NCI-H526 treated with DMSO at 0.1 percent for 48 hours (cell line): Measurements from ENCODE around the gene SLC24A4.

Experiments used
- DNase-seq: peaks from one replicate; lab custom pipeline; 2025; lab: John Stamatoyannopoulos, UW

The SLC24A4 gene

GRCh38 chr14:92323011-92323915 lies at the start of gene SLC24A4:
Gene SLC24A4 (plus strand): TSS chr14:92323165. CDS start chr14:92323831, 666 bp downstream.
- DNase-seq: no peak

GRCh38 chr14:92273166-92273565 lies 49.8 kb upstream of the SLC24A4 start:
- no peak for DNase-seq

- no peak for DNase-seq
Observed at GRCh38 chr14:92274055-92274454, 48.9 kb upstream of the SLC24A4 start.

GRCh38 chr14:92276074-92276473 lies 46.9 kb upstream of the SLC24A4 start:
- DNase-seq: no peak

- no peak for DNase-seq
Observed at GRCh38 chr14:92277031-92277430, 45.9 kb upstream of the SLC24A4 start.

GRCh38 chr14:92280554-92281262 lies 42.3 kb upstream of the SLC24A4 start:
- DNase-seq: no peak

- no peak for DNase-seq
Observed at GRCh38 chr14:92282669-92283068, 40.3 kb upstream of the SLC24A4 start.

- no peak for DNase-seq
Observed at GRCh38 chr14:92285311-92285710, 37.7 kb upstream of the SLC24A4 start.

GRCh38 chr14:92287987-92288386 lies 35.0 kb upstream of the SLC24A4 start:
- no peak for DNase-seq

GRCh38 chr14:92288994-92289660 lies 33.8 kb upstream of the SLC24A4 start:
- no peak for DNase-seq

- DNase-seq: no peak
Observed at GRCh38 chr14:92292673-92293072, 30.3 kb upstream of the SLC24A4 start.

GRCh38 chr14:92294506-92294905 lies 28.5 kb upstream of the SLC24A4 start:
- DNase-seq: no peak

GRCh38 chr14:92297818-92298595 lies 25.0 kb upstream of the SLC24A4 start:
- no peak for DNase-seq

- no peak for DNase-seq
Observed at GRCh38 chr14:92302481-92302880, 20.5 kb upstream of the SLC24A4 start.

- DNase-seq: no peak
Observed at GRCh38 chr14:92308716-92309115, 14.2 kb upstream of the SLC24A4 start.

GRCh38 chr14:92309968-92310530 lies 12.9 kb upstream of the SLC24A4 start:
- no peak for DNase-seq

- DNase-seq: no peak
Observed at GRCh38 chr14:92310776-92311375, 12.1 kb upstream of the SLC24A4 start.

- DNase-seq: no peak
Observed at GRCh38 chr14:92314182-92314581, 8.8 kb upstream of the SLC24A4 start.

GRCh38 chr14:92315050-92315805 lies 7.7 kb upstream of the SLC24A4 start:
- DNase-seq: no peak

GRCh38 chr14:92316176-92316575 lies 6.8 kb upstream of the SLC24A4 start:
- DNase-seq: no peak
